ENCODE measurements around the gene UBE3C.

Gene UBE3C

GRCh38 chr7:157266272-157266671 is 127.5 kb downstream of the UBE3C start:
- CTCF ChIA-PET = no interaction called here
- POLR2A ChIA-PET (ENCODE audit: low non-redundant PET) = no interaction called here

GRCh38 chr7:157267516-157267915 is 128.8 kb downstream of the UBE3C start:
- peak overlapping the region; percentile 24 for H3K27ac ChIP-seq
- ChIA-PET POLR2A (ENCODE audit: low non-redundant PET) (no interaction called here), CTCF (no interaction called here)
- DNase-seq (ENCODE audit: low spot score) = no peak
- TF ChIP-seq, protein P1, sequence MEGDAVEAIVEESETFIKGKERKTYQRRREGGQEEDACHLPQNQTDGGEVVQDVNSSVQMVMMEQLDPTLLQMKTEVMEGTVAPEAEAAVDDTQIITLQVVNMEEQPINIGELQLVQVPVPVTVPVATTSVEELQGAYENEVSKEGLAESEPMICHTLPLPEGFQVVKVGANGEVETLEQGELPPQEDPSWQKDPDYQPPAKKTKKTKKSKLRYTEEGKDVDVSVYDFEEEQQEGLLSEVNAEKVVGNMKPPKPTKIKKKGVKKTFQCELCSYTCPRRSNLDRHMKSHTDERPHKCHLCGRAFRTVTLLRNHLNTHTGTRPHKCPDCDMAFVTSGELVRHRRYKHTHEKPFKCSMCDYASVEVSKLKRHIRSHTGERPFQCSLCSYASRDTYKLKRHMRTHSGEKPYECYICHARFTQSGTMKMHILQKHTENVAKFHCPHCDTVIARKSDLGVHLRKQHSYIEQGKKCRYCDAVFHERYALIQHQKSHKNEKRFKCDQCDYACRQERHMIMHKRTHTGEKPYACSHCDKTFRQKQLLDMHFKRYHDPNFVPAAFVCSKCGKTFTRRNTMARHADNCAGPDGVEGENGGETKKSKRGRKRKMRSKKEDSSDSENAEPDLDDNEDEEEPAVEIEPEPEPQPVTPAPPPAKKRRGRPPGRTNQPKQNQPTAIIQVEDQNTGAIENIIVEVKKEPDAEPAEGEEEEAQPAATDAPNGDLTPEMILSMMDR (conservative IDR thresholded peaks at IDR 0.05; ENCODE audit: low read depth) = no peak

More at GRCh38 chr7:157266272-157266671, 127.5 kb downstream of the UBE3C start:
- H3K27ac ChIP-seq = no peak overlapping the region
- DNase-seq (ENCODE audit: low spot score) = no peak
- TF ChIP-seq, protein P1 (conservative IDR thresholded peaks at IDR 0.05; ENCODE audit: low read depth) = no peak

- TF ChIP-seq, protein P1 (conservative IDR thresholded peaks at IDR 0.05; ENCODE audit: low read depth) = no peak
- CTCF ChIA-PET = no interaction called here
- POLR2A ChIA-PET (ENCODE audit: low non-redundant PET) = no interaction called here
- no peak for DNase-seq (ENCODE audit: low spot score)
- H3K27ac ChIP-seq = peak overlapping the region; percentile 24
Measured at GRCh38 chr7:157267956-157268355, 129.2 kb downstream of the UBE3C start.

DNA sequence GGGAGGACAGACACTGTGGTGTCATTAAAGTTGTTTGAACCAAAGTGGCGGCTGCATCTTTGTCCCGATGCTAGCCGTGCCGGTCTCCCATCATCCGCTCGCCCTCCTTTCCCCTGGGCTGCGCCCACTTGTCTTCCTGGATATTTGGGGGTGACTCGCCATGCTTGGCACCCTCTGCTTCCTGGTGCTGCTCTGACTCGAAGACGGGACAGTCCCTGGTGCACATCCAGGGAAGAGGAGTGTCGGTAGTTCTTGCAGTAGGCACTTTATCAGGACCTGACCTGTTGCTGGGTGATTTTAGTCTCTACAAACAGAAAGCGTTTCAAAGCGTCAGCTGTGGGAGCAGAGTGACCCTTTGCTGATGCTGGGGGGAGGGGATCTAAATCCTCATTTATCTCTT is 129.8 kb downstream of the UBE3C start:
- DNase-seq (ENCODE audit: low spot score) = no peak
- ChIA-PET POLR2A (ENCODE audit: low non-redundant PET) (no interaction called here), CTCF (no interaction called here)
- TF ChIP-seq, protein P1 (conservative IDR thresholded peaks at IDR 0.05; ENCODE audit: low read depth) = no peak
- H3K27ac ChIP-seq = peak overlapping the region; percentile 24; the same call in 1 of the 2 replicates

- POLR2A ChIA-PET (ENCODE audit: low non-redundant PET) = no interaction called here
- peak overlapping the region; percentile 12 for H3K27ac ChIP-seq
- TF ChIP-seq, protein P1 (conservative IDR thresholded peaks at IDR 0.05; ENCODE audit: low read depth) = no peak
- no peak for DNase-seq (ENCODE audit: low spot score)
- CTCF ChIA-PET = no interaction called here
Measured at GRCh38 chr7:157269341-157270059, 130.8 kb downstream of the UBE3C start.

GRCh38 chr7:157270060-157270444 is 131.3 kb downstream of the UBE3C start:
- TF ChIP-seq, protein P1 (conservative IDR thresholded peaks at IDR 0.05; ENCODE audit: low read depth) = no peak
- no peak for DNase-seq (ENCODE audit: low spot score)
- CTCF ChIA-PET = no interaction called here
- peak overlapping the region; percentile 12 for H3K27ac ChIP-seq
- POLR2A ChIA-PET (ENCODE audit: low non-redundant PET) = no interaction called here

Measured in RWPE1 (cell line).